KBM-7 (cell line): ENCODE results near the gene RAD52.

Experiments
- DNase-seq: peaks from one replicate; pipeline ENCODE4 v3.0.0-alpha.2; 2015
- in situ Hi-C: fragments of 300-500 bp; cut with MboI; formaldehyde crosslinking; loops from 2 replicates; pipeline ENCODE4 v1.14.3; 2020; ENCODE audit warnings: low sequenced_read_pairs, low pct_unique_long_range_greater_than_20kb, mixed read lengths

RAD52 gene

GRCh38 chr12:922285-922684 lies 27.2 kb downstream of the RAD52 start:
- DNase-seq = no peak
- in situ Hi-C loops = no loop called here

DNA sequence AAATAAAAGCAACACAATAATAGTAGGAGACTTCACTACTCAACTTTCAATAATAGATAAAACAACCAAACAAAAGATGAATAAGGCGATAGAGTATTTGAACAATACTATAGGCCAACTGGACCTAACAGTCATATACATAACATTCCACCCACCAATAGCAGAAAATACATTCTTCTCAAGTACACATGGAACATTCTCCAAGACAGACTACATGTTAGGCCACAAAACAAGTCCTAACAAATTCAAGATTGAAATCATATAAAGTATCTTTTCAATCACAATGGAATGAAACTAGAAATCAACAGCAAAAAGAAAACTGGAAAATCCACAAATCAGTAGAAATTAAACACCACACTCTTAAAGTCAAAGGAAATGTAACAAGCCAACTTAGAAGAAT lies 28.8 kb downstream of the RAD52 start:
- in situ Hi-C loops = no loop called here
- DNase-seq = no peak

DNA sequence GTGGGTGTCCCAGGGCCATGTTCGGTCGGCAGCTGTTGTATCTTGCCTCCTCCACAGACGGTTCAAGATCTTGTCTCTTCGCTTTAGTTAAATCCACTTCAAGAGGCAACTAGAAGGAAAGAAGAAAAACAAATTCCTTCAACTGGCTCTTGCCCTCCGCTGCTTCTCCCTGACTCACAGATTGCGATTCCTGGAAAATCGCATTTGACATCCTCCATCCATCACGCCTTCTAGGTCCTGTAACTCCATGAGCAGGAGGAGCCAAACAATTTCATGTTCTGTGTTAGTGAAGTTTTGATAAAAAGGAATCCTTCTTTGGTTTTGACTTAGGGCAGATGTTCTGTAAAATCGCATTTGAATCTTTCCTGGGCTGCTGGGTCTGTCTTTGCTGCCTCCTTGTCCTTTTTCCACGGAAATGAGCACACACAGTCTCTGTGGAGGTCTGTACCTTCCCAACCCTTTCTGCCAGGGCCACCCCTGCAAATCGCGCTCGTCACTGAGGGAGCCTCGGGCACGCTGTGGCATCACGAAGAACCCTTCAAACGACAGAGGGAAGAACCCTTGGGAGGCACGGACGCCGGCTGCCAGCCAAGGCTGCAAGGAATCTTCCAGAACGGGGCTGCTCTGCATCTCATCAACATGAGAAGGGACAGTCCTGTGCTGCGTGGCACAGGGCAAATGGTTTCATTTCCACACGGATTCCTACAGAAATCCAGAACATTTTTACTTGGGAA lies 32.6 kb downstream of the RAD52 start:
- in situ Hi-C loops = no loop called here
- no peak for DNase-seq

DNA sequence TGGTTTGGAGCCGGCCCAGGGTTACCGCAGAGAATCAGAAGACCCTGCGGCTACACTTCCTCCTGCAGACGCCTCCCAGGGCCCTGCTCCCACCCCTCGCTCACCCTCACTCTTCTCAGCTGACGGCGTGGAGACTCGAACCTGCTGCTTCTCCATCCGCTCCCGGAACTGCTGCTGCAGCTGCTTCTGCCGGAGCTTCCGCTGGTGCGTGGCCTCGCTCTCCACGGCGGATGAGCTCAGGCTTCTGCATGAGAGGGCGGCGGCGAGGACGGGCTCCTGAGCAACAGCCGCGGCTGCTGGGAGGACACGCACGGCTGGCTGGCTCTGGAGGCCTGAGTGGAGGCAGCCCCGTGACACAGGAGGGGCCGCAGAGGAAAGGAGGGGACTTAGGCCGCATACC lies 33.3 kb downstream of the RAD52 start:
- in situ Hi-C loops = no loop called here
- peak; percentile 91 for DNase-seq

DNA sequence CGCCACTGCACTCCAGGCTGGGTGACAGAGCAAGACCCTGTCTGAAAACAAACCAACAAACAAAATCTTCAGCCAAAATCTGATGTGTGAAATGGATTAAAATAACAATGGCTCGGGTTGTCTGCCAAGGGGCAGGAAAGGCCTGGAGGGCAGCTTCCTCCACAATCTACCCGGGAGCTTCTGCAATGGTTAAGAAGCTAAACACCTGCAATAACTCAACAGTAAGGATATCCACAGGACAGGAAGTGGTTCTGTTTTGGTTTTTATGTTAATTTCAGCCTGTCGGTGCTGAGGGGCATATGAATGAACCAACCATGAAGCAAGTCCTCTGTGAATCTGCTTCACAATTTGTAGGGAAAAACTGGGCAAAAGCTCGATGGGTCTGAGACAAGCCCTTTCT lies 34.4 kb downstream of the RAD52 start:
- in situ Hi-C loops = no loop called here

DNA sequence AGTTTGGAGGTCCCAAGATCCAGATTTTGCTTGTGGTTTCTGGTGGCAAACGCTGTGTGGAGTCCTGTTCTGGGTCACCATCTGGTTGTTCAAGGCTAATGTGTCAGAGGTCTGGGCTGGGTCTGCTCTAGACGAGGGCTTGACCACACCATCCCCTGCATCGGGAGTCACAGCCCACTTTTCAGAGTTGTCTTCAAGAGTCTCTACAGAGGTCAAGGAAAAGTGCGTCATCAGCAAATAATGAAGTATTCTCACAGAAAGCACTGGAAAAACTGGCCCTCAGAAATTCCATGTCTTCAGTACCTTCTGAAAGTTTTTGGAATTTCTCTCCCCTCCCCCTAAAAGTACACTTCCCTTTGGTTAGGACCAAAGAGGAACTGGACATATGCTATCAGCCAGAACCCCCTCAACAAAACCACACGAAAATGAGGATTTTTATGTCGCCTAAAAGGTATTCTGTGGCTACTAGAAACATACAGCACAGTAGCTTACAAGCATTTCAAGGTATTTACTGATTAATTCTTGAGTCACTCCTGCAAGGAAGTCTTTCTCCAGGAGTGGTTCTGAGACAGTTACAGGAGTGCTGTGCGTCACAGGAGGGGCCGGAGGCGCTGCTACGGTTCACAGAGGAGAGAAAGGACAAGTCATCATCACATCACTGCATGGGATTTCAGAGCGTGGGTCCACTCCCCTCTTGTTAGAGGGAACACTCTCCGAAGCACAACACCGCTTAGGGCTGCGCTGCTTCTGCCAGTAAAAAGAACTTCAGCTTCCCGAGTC lies 35.4 kb downstream of the RAD52 start:
- in situ Hi-C loops = no loop called here
- DNase-seq = peak; percentile 48

More for the DNA sequence above, 34.4 kb downstream of the RAD52 start:
- DNase-seq = peak; percentile 67

- in situ Hi-C loops = no loop called here
- no peak for DNase-seq
Measured at GRCh38 chr12:912466-913235, 36.8 kb downstream of the RAD52 start.

DNA sequence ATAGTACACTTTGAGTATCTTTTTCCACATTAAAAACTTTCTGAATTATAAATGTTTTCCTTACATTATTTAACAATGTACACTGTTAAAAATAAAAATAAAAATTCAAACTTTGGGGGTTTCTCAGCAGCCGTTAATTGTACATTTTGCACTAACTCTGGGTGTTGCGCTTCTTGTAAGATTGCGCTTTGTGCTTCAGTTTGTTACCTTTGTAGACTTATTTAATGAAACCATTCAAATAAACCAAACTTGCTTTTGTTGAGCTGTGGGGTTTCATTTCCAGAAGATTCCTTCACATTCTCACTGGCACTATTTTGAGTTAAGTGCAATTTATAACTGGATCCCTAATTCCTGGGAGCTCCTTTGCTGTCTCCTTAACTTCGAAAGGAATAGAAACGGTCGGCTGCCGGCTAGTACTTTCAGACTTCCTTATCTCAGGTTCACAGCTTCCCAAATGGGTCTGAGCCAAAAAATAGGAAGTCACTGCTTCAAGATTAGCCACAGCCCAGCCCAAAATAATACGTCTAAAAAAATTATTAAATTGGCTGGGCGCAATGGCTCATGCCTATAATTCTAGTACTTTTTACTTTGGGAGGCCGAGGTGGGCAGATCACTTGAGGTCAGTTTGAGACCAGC lies 38.2 kb downstream of the RAD52 start:
- in situ Hi-C loops = no loop called here
- peak; percentile 59 for DNase-seq

DNA sequence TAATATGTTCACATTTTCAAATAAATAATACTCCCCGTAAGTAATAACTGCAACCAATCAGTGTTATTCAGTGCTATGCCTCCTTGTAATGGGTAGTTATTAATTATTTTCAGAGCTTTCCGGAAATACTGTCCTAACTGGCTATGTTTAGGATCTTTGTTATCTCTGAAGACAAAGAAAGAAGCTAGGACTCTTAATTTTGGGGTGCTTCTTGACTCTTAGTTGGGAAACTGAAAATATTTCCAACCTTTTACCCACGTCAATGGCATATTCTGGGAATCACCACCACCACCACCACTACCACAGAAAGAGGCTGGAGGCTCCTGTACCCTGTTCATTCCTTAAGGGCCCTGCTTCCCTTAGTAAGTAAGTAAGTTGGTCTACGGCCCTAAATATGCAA lies 39.1 kb downstream of the RAD52 start:
- in situ Hi-C loops = no loop called here
- no peak for DNase-seq

GRCh38 chr12:909861-910260 lies 39.6 kb downstream of the RAD52 start:
- no peak for DNase-seq
- in situ Hi-C loops = no loop called here

DNA sequence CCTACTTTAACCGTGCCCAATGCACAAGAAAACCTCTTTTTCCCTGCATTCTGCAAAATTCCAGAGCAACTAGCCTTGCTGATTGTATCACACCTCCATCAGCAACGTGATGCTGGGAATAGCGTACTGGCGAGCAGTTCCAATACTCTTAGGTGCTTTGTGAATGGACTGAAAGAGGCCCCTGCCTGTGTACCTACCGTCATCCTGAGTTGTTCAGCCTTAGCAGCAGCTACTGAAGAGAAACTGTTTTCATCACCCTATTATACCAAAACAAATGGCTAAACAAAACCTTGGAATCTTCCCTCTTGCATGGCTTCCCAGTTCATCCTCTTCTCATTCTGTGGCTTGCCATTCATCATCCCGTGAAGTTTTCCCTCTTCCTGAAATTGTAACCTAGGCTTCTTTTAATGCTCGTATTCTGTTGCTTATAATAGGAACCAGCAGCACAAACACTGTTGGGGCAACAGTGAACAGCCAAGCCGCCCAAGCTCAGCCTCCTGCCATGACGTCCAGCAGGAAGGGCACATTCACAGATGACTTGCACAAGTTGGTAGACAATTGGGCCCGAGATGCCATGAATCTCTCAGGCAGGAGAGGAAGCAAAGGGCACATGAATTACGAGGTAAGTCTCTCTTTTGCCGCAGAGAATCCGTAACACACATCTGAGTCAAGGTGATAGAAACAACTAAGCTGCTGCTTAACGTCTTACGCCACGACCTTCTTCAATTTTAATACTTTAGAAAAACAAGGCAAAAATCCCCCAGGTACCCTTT lies 41.9 kb downstream of the RAD52 start:
- in situ Hi-C loops = no loop called here
- no peak for DNase-seq

DNA sequence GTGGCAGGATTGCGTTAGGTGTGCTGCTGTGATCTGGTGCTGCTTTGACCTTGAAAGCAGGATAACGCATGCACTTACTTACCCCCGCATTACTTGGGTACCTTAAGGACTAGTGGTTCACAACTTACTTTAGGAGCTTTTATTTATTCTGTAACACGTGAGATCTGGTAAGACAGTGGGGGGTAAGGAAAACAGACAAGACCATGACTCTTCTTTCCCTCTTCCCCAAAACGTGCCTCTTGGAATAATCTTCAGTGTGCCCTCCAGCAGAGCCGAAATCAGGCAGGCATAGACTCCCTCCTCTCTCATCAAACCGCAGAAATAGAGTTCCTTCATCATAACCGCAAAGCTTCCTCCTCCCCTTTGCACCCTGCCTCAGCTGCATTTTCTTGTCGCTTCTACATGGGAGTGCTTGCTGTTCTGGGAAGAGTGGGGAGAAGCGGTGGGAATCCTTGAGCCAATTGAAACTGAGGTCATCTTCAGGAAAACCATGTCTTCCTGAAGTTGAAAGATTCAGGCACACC lies 43.4 kb downstream of the RAD52 start:
- in situ Hi-C loops = no loop called here
- peak; percentile 73 for DNase-seq

DNA sequence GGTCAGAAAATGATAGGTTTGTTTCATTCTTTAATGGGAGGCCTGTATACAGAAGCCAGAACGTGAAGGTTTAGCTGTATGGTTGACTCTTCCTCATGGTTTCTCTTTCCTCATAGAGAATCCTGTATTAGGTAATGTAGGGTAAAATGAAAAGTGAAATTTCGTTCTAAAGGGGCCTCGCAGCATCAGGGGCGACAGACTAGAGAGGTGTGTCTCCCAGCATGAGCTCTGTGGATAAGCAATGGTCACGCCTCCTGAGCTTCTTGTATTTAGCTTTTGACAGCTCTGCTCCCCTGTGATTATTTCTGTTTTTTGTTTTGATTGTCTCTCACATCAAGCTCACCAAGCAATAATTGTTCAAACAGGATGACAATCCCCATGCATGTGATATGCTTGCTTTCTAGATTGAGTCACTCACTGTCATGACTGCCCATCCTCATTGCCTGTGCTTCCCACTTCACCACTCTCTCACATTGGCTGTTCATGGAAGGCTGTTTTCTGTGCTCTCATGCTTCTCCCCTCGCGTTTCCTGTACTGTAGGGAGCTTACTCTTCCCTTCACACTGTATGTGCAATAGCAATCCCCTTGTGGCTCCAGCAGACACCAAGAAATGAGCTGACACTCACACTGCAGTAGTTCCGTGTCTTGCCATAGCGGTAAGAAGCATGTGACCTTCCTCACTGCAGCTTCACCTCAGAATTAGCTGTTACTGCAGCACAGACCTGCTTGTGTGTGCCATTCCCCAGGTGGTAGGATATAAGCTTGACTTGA lies 44.0 kb downstream of the RAD52 start:
- DNase-seq = peak; percentile 72

GRCh38 chr12:904010-904414 lies 45.5 kb downstream of the RAD52 start:
- DNase-seq = peak; percentile 76

More for the DNA sequence above, 44.0 kb downstream of the RAD52 start:
- in situ Hi-C loops = no loop called here

DNA sequence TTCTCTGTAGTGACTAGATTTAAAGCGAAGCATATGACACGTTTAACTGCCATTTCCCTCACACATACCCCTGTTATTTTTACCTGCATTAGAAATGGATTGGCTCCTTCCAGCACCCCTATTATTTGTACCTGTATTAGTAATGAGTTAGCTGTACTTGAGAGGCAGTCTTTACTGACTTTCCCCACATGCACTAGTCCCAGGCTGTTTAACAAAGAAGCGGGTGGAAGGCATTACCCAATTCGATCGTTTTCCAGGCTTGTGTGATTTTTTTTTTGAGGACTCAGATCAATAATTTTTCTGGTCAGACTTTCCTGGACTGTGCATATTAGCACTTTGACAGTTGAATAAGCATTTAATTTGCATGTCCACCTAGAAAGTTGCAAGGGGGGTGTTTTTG lies 46.4 kb downstream of the RAD52 start:
- in situ Hi-C loops = no loop called here
- DNase-seq = no peak

More at GRCh38 chr12:904010-904414, 45.5 kb downstream of the RAD52 start:
- in situ Hi-C loops = no loop called here

DNA sequence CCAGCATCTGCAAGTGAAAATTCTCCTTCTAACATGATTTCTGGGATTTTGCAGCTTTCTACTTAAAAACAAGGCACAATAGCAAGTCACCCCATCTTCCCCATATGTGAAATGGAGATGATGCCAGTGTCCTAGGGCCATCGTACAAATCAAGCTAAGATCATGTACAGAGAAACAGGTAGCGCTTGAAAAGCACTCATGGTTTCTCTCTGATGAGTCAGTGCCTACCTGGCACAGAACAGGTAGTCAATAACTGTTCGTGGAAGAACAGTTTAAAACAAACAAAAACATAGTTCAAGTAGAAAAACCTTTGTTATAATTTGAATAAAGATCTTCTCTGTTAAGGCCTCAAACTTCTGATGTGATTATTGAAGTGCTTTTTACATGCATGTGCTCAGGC lies 46.9 kb downstream of the RAD52 start:
- DNase-seq = no peak
- in situ Hi-C loops = no loop called here

GRCh38 chr12:897386-897785 lies 52.1 kb downstream of the RAD52 start:
- no peak for DNase-seq
- in situ Hi-C loops = no loop called here

GRCh38 chr12:896031-896430 lies 53.5 kb downstream of the RAD52 start:
- DNase-seq = no peak
- in situ Hi-C loops = no loop called here
